ELR (cell line): ENCODE results near the gene TECTA.
A peak's percentile ranks its signal among the peaks of the same experiment; 100 is the strongest.

Source experiments
- DNase-seq: peaks from one replicate; pipeline ENCODE4 v3.0.0-alpha.2; 2015; ENCODE audit warnings: low read depth

TECTA gene

GRCh38 chr11:121127809-121128208 lies 26.8 kb downstream of the TECTA start:
- DNase-seq = no peak

GRCh38 chr11:121129362-121130340 lies 28.6 kb downstream of the TECTA start:
- no peak for DNase-seq

- no peak for DNase-seq
These were observed 30.6 kb downstream of the TECTA start for GRCh38 chr11:121131656-121132055.

GRCh38 chr11:121132211-121132976 lies 31.4 kb downstream of the TECTA start:
- peak; percentile 12 for DNase-seq

GRCh38 chr11:121134741-121135312 lies 33.8 kb downstream of the TECTA start:
- no peak for DNase-seq

GRCh38 chr11:121137005-121137404 lies 36.0 kb downstream of the TECTA start:
- no peak for DNase-seq

GRCh38 chr11:121138259-121138658 lies 37.2 kb downstream of the TECTA start:
- DNase-seq = no peak

GRCh38 chr11:121140369-121140768 lies 39.3 kb downstream of the TECTA start:
- DNase-seq = no peak

- peak; percentile 26 for DNase-seq
These were observed 40.0 kb downstream of the TECTA start for GRCh38 chr11:121141066-121141465.

- no peak for DNase-seq
These were observed 42.9 kb downstream of the TECTA start for GRCh38 chr11:121143921-121144320.

GRCh38 chr11:121144723-121145122 lies 43.7 kb downstream of the TECTA start:
- no peak for DNase-seq

GRCh38 chr11:121145826-121146225 lies 44.8 kb downstream of the TECTA start:
- no peak for DNase-seq

- no peak for DNase-seq
These were observed 48.1 kb downstream of the TECTA start for GRCh38 chr11:121149116-121149515.

GRCh38 chr11:121151207-121151688 lies 50.2 kb downstream of the TECTA start:
- DNase-seq = no peak

GRCh38 chr11:121152764-121153163 lies 51.7 kb downstream of the TECTA start:
- DNase-seq = no peak

GRCh38 chr11:121153472-121153871 lies 52.4 kb downstream of the TECTA start:
- no peak for DNase-seq

GRCh38 chr11:121154486-121155314 lies 53.7 kb downstream of the TECTA start:
- DNase-seq = no peak

- no peak for DNase-seq
These were observed 56.7 kb downstream of the TECTA start for GRCh38 chr11:121157756-121158155.

GRCh38 chr11:121159741-121160140 lies 58.7 kb downstream of the TECTA start:
- no peak for DNase-seq

GRCh38 chr11:121161349-121161917 lies 60.4 kb downstream of the TECTA start:
- no peak for DNase-seq

- no peak for DNase-seq
These were observed 62.7 kb downstream of the TECTA start for GRCh38 chr11:121163658-121164308.
